Erythroblast (primary cell): ENCODE measurements around the gene LRRC74B.

ENCODE experiments used
- GATA1 ChIP-seq: IDR thresholded peaks from 2 replicates; pipeline ENCODE4 v1.6.1; 2011; ENCODE audit warnings: low read depth, mild to moderate bottlenecking, control low read depth, low read length, moderate library complexity
- POLR2A ChIP-seq: IDR thresholded peaks from 2 replicates; pipeline ENCODE4 v1.6.1; 2011; ENCODE audit warnings: mild to moderate bottlenecking, low read length

DNA sequence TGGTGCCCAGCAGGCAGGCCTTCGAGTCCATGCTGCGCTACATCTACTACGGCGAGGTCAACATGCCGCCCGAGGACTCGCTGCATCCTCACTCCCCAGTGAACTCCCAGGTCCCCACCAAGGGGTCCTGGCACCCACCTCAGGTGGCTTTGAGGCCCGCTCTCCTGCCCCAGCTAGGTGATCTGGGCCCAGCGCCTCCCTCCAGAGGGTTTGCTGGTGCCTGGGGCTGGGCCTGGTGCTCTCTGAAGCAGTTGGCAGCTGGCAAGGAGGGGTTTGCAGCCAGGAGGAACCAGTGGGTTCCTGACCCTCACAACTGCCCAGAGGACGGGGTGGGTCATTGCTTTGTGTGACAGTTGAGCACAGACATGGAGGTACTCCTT lies 49.7 kb upstream of the LRRC74B start:
- TF ChIP-seq POLR2A, result no peak
- no peak for TF ChIP-seq GATA1
